Measurements from ENCODE around the gene TOR1AIP2. TPM values are rescaled to one million over a fixed set of nuclear protein-coding genes. Genes with fewer than 3 reads are reported as not detected.
"Not testable (repeated sequence)": the region's sequence is repeated elsewhere in the genome, so short reads cannot be mapped to it uniquely, and the experiment has no call there.

TOR1AIP2 gene
- total and polyA plus RNA-seq, 10 donors: 4.6 to 77.4 (median 58.1) TPM

GRCh38 chr1:179848233-179848632 lies 29.4 kb downstream of the TOR1AIP2 start:
- TF ChIP-seq, protein P1, sequence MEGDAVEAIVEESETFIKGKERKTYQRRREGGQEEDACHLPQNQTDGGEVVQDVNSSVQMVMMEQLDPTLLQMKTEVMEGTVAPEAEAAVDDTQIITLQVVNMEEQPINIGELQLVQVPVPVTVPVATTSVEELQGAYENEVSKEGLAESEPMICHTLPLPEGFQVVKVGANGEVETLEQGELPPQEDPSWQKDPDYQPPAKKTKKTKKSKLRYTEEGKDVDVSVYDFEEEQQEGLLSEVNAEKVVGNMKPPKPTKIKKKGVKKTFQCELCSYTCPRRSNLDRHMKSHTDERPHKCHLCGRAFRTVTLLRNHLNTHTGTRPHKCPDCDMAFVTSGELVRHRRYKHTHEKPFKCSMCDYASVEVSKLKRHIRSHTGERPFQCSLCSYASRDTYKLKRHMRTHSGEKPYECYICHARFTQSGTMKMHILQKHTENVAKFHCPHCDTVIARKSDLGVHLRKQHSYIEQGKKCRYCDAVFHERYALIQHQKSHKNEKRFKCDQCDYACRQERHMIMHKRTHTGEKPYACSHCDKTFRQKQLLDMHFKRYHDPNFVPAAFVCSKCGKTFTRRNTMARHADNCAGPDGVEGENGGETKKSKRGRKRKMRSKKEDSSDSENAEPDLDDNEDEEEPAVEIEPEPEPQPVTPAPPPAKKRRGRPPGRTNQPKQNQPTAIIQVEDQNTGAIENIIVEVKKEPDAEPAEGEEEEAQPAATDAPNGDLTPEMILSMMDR (IDR thresholded peaks at IDR 0.05 in 8 of 11, conservative IDR thresholded peaks at IDR 0.05 in 3 of 11): no peak
- TF ChIP-seq POLR2AphosphoS5 (IDR thresholded peaks at IDR 0.05) (no peak), POLR2A (IDR thresholded peaks at IDR 0.05) (no peak)
- no peak for DNase-seq
- Histone ChIP-seq H3K27me3 (replicated peaks in 1 of 7) (no peaks in the 10 kb centered on the region), H3K36me3 (peaks cover 0 to 100% (median 59%) of the 10 kb centered on the region in 6 donors), H3K4me3 (no peak overlapping the region), H3K27ac (no peak overlapping the region), H3K9me3 (no peaks in the 10 kb centered on the region), H3K4me1 (no peaks in the 10 kb centered on the region)
- intact Hi-C loops (cut with DNase I; ENCODE audit: low total_unique reads): no loop called here
- WGBS, 5 donors: 96 to 99% (median 97%) methylated on average over 3 of the region's 3 CpGs

DNA sequence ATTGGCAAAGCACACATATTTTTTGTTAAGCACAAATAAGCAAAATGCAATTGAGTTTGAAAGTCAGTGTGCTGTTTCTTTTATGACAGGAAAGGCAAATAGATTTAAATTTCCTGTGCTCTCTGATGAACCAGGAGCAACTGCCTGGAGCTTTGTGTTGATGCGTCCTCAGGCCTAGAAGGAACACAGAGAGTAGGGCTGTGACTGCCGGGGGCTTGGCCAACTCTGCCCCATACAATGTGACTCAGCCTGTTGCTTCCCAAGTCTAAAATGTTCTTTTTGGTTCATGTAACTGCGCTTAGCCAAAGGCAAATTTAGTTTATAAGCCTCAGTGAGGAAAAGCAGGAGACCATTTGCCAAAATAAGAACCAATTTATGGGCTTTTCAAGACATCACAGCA lies 37.5 kb downstream of the TOR1AIP2 start:
- no peaks in the 10 kb centered on the region for H3K27me3 ChIP-seq (replicated peaks in 1 of 7)
- peaks cover 0 to 74% (median 12%) of the 10 kb centered on the region in 6 donors for H3K36me3 ChIP-seq
- no peak overlapping the region for H3K27ac ChIP-seq
- no peak for DNase-seq
- intact Hi-C loops (cut with DNase I; ENCODE audit: low total_unique reads): no loop called here
- H3K9me3 ChIP-seq: no peaks in the 10 kb centered on the region
- no peak overlapping the region for H3K4me3 ChIP-seq
- WGBS, 5 donors: 81 to 94% (median 89%) methylated on average over 3 of the region's 3 CpGs
- TF ChIP-seq, protein P1 (IDR thresholded peaks at IDR 0.05 in 8 of 11, conservative IDR thresholded peaks at IDR 0.05 in 3 of 11): no peak
- TF ChIP-seq POLR2A (IDR thresholded peaks at IDR 0.05) (no peak), POLR2AphosphoS5 (IDR thresholded peaks at IDR 0.05) (no peak)
- no peaks in the 10 kb centered on the region for H3K4me1 ChIP-seq

GRCh38 chr1:179836686-179837445 lies 40.7 kb downstream of the TOR1AIP2 start:
- intact Hi-C loops (cut with DNase I; ENCODE audit: low total_unique reads); H3K27ac ChIP-seq: not testable (repeated sequence)

GRCh38 chr1:179831852-179832699 lies 45.5 kb downstream of the TOR1AIP2 start:
- Histone ChIP-seq H3K4me3 (no peak overlapping the region), H3K36me3 (peaks cover 0 to 14% (median 2%) of the 10 kb centered on the region in 6 donors), H3K27ac (peak overlapping the region in 1 of 8 donors; percentile 30), H3K4me1 (peaks cover 0 to 8% (median 0%) of the 10 kb centered on the region in 6 donors), H3K9me3 (no peaks in the 10 kb centered on the region), H3K27me3 (replicated peaks in 1 of 7) (no peaks in the 10 kb centered on the region)
- no peak for TF ChIP-seq POLR2A (IDR thresholded peaks at IDR 0.05)
- intact Hi-C loops (cut with DNase I; ENCODE audit: low total_unique reads): no loop called here
- DNase-seq: peak; percentile 53
- 54 to 67% (median 60%) methylated on average over 9 of the region's 9 CpGs for WGBS, 5 donors

More at GRCh38 chr1:179836686-179837445, 40.7 kb downstream of the TOR1AIP2 start:
- H3K9me3 ChIP-seq; H3K27me3 ChIP-seq (replicated peaks in 1 of 7); H3K4me3 ChIP-seq; H3K4me1 ChIP-seq: not testable (repeated sequence)
- 96 to 99% (median 97%) methylated on average over 29 to 38 of the region's 38 CpGs for WGBS, 5 donors
- H3K36me3 ChIP-seq: peaks cover 0 to 41% (median 9%) of the 10 kb centered on the region in 6 donors
- peak; percentile 56 for DNase-seq

- Histone ChIP-seq H3K36me3 (peaks cover 0 to 8% (median 2%) of the 10 kb centered on the region in 6 donors), H3K27me3 (replicated peaks in 1 of 7) (no peaks in the 10 kb centered on the region), H3K9me3 (no peaks in the 10 kb centered on the region), H3K4me3 (no peak overlapping the region), H3K4me1 (peaks cover 0 to 8% (median 0%) of the 10 kb centered on the region in 6 donors), H3K27ac (no peak overlapping the region)
- intact Hi-C loops (cut with DNase I; ENCODE audit: low total_unique reads): no loop called here
- WGBS, 5 donors: 49 to 53% (median 52%) methylated on average over 3 of the region's 3 CpGs
- TF ChIP-seq POLR2A (IDR thresholded peaks at IDR 0.05) (no peak), POLR2AphosphoS5 (IDR thresholded peaks at IDR 0.05) (no peak)
- TF ChIP-seq, protein P1 (IDR thresholded peaks at IDR 0.05 in 8 of 11, conservative IDR thresholded peaks at IDR 0.05 in 3 of 11): no peak
- no peak for DNase-seq
These were observed 46.4 kb downstream of the TOR1AIP2 start for GRCh38 chr1:179831225-179831624.

Measured in spleen (tissue), 11 donors.